ENCODE results near the gene RAD51AP2. TPM values are rescaled to one million over a fixed set of nuclear protein-coding genes. Genes with fewer than 3 reads are reported as not detected.

The RAD51AP2 gene
- total RNA-seq, result under 0.01 TPM in 1 of 2 replicates, not detected in the other

DNA sequence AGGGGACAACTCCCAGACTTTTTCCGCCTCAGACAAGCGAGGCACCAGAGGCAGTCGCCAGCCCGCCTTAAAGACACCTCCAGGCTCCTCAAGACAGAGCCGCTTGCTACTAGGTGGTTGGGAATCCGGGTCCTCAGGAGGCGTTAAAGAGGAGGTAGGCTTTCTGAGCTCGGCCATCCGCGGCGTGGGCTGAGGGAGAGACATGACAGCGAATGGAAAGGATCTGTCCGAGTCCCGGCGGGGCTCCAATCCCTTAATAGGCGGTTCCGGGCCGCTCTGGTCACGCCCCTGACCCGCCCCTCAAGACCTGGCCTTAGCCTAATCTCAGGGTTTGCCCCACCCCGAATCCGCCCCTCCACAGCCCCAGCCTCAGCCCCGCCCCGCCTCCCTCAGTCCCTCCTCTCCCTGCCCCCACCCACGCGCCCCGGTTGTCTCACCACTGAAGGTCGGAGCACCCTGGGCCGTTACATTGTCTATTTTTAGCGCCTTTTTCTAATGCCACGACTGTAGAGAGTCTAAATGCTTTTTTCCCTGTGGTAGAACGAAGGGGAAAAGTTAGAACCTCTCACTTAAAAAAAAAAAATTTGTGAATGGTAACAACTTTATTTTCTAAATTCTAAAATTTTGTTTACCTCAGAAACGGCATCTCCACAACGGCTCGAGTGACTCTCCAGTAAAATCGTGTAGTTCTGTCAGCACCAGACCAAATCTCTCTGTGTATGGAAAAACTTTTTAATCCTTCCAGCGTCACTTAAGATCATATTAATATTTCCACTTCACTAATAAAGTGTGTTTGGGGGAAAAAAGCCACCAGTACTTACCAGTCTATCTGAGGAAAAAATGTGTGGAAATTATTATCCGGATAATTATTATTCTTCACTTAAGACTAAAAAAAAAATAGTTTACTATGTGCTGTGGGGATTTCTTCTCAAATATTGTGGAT lies at the start of gene RAD51AP2:
TSS of gene RAD51AP2 (minus strand) at position 229 of the 943 bp plus-strand sequence. CDS start at position 204, 25 bp downstream.

DNA sequence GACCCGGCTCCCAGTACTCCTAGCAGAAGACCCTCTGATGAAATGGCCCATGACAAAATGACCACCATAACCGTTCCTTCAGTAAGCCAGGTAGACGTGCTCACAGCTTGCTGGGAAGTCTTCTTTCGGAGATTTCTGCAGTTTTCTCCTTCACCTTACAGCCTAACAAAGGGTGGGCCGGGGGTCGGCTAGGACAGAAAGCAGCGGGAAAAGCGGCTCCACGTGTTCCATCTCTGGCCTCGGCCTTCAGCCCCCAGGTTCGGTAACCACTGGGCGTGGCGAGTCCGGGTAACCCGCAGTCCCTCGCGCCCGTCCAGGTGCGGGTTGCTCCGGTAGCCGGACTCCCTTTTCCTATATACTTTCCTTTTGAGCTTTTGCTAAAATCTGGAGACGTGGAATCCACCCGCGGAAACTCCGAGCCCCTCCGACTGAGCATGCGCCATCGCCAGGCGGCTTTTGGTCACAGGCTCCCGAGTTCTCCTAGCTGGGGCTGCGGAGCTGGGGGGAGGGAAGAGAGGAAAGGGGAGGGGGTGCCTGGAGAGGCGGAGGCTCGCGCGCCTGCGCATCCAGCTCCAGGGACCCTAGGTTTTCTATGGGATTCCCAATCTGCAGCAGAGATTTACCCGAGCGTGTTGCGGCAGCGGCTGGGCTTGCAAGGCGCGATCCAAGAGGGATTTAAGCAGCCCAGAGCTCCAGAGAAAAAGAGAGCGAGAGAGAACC lies 22.0 kb upstream of the RAD51AP2 start, which contains the start of gene VSNL1:
TSS of gene VSNL1 (plus strand) at position 604 of the 720 bp plus-strand sequence. CDS start 51,379 bp downstream, outside the sequence.

Other genes with a start within 250 kb of the RAD51AP2 start
- 0.17 and 1.0 TPM in 2 replicates for gene VSNL1, start 22.3 kb upstream of the RAD51AP2 start, total RNA-seq
- gene SMC6, start 235.4 kb upstream of the RAD51AP2 start, total RNA-seq, result 10.3 and 13.4 TPM in 2 replicates
- 6.8 and 13.8 TPM in 2 replicates for gene GEN1, start 235.7 kb upstream of the RAD51AP2 start, total RNA-seq

Data from bronchus fibroblast of lung (primary cell).